Mammary epithelial cell (primary cell): ENCODE results near the gene APOD.
"Not testable (repeated sequence)": the region's sequence is repeated elsewhere in the genome, so short reads cannot be mapped to it uniquely, and the experiment has no call there.

ENCODE experiments used
- EZH2 ChIP-seq: IDR thresholded peaks from 2 replicates; pipeline ENCODE4 v1.6.1; 2012; ENCODE audit warnings: low read length, inconsistent platforms, borderline replicate concordance
- TF ChIP-seq, protein P1 (sequence below), 2 donors: IDR thresholded peaks in 1 of 2; conservative IDR thresholded peaks in 1 of 2; 2 replicates each; pipeline ENCODE4 v1.5.1; 2011 to 2012; ENCODE audit warnings: inconsistent platforms in 2 of 2, low read length in 2 of 2, mild to moderate bottlenecking in 2 of 2, control low read depth in 1 of 2, low read depth in 1 of 2; ENCODE audit not compliant: insufficient read depth in 1 of 2; ENCODE audit errors: extremely low read depth in 1 of 2

DNA sequence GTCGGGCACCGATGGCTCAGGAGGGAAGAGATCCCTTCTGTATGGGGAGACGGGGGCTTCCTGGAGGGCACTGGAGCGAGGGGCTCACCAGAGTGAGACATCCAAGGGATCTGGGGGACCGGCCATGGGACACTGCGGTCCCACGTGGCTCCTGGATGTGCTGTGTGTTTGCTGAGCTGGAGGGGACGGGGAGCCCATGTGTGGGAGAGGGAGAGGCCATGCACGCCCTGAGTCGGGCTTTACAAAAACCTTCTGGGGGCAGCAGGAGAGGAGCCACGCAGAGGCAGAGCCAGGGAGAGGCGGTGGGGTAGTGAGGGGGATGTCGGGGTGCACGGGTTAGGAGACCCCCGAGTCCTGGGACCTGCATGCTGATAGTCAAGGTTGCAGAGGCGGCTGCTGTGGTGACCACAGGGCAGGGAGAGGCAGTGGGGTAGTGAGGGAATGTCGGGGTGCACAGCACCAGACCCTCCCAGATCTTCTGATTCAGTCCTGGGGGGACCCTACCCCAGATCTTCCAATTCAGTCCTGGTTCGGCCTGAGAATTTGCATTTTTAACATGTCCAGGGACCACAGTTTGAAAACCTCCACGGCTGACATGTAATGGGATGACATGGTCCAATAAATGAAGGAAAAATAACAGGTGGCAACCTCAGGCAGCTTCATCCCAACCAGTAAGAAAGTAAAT, 48.9 kb upstream of the APOD start:
- TF ChIP-seq, protein P1, sequence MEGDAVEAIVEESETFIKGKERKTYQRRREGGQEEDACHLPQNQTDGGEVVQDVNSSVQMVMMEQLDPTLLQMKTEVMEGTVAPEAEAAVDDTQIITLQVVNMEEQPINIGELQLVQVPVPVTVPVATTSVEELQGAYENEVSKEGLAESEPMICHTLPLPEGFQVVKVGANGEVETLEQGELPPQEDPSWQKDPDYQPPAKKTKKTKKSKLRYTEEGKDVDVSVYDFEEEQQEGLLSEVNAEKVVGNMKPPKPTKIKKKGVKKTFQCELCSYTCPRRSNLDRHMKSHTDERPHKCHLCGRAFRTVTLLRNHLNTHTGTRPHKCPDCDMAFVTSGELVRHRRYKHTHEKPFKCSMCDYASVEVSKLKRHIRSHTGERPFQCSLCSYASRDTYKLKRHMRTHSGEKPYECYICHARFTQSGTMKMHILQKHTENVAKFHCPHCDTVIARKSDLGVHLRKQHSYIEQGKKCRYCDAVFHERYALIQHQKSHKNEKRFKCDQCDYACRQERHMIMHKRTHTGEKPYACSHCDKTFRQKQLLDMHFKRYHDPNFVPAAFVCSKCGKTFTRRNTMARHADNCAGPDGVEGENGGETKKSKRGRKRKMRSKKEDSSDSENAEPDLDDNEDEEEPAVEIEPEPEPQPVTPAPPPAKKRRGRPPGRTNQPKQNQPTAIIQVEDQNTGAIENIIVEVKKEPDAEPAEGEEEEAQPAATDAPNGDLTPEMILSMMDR (conservative IDR thresholded peaks at IDR 0.05 in 1 of 2, IDR thresholded peaks at IDR 0.05 in 1 of 2; ENCODE audit: extremely low read depth in 1 of 2, insufficient read depth in 1 of 2, low read depth in 1 of 2, low read length in 2 of 2) = not testable (repeated sequence)
- TF ChIP-seq EZH2 = not testable (repeated sequence)
